HepG2 (cell line): ENCODE results near the gene S100A6. TPM values are rescaled to one million over a fixed set of nuclear protein-coding genes. Genes with fewer than 3 reads are reported as not detected.
"Not testable (repeated sequence)": the region's sequence is repeated elsewhere in the genome, so short reads cannot be mapped to it uniquely, and the experiment has no call there.

ENCODE experiments used
- ATAC-seq: fragments of 200-7000 bp; cut with Tn5 transposase; 3 replicates; pipeline ENCODE4 v1.9.1; 2020; ENCODE audit warnings: mild to moderate bottlenecking, moderate library complexity
- BruUV-seq: library from RNA; stranded (reverse); fragments of 400-500 nt; replicated peaks from 2 replicates; lab custom pipeline; 2021; lab: Mats Ljungman, UMichigan
- CTCF ChIA-PET: fragments of 300-600 bp; formaldehyde crosslinking; extraction: SDS; loops from one replicate; lab custom pipeline; 2021; ENCODE audit warnings: low total read pairs, inconsistent platforms, low intra/inter-chr PET ratio; lab: Yijun Ruan, JAX
- POLR2A ChIA-PET: fragments of 350-600 bp; sonication (Branson Sonifier 250); formaldehyde crosslinking; loops from one replicate; lab custom pipeline; 2020; ENCODE audit warnings: antibody characterized with exemption, inconsistent platforms; lab: Yijun Ruan, JAX
- DNase-seq: peaks from one replicate; pipeline ENCODE4 v3.0.0-alpha.2; 2015; ENCODE audit warnings: low spot score
- FAIRE-seq: peaks from 3 replicates; lab custom pipeline; 2011; peaks lifted over from hg19 to GRCh38; lab: Jason Lieb, UNC
- H2AFZ ChIP-seq: one replicate; pipeline ENCODE4 v1.6.1; 2011; ENCODE audit warnings: low read length, inconsistent platforms
- H3K27ac ChIP-seq: fragments of 300-600 bp; 3 replicates; pipeline ENCODE4 v1.8.0; 2011; ENCODE audit warnings: mixed run types, mild to moderate bottlenecking, mixed read lengths, low read length, inconsistent platforms; ENCODE audit not compliant: insufficient read depth; ENCODE audit errors: extremely low read length
- H3K27me3 ChIP-seq, 2 experiments: fragments of 200-600 bp in 1 of 2; 2 replicates in 1 of 2; 3 replicates in 1 of 2; pipeline versions ENCODE4 v1.6.0 to v1.8.0; 2011; ENCODE audit warnings: low read length in 2 of 2, mild to moderate bottlenecking in 2 of 2, moderate library complexity in 2 of 2, inconsistent platforms in 1 of 2; ENCODE audit not compliant: insufficient read depth in 2 of 2, control insufficient read depth in 1 of 2
- H3K36me3 ChIP-seq, 2 experiments: fragments of 200-600 bp in 1 of 2; replicated peaks in 1 of 2; 2 replicates in 1 of 2; 3 replicates in 1 of 2; pipeline versions ENCODE4 v1.5.1 to v1.8.0; 2011; ENCODE audit warnings: low read length in 2 of 2, inconsistent platforms in 1 of 2; ENCODE audit not compliant: insufficient read depth in 2 of 2, control insufficient read depth in 1 of 2
- H3K4me1 ChIP-seq: 2 replicates; pipeline ENCODE4 v1.5.1; 2012; ENCODE audit warnings: low read length, inconsistent platforms; ENCODE audit not compliant: insufficient read depth
- H3K4me2 ChIP-seq: 2 replicates; pipeline ENCODE4 v1.6.0; 2011; ENCODE audit warnings: low read depth, low read length, inconsistent platforms
- H3K4me3 ChIP-seq, 3 experiments: fragments of 200-600 bp in 1 of 3; sonication (generic), shearing (Covaris generic) in 1 of 3; replicated peaks in 1 of 3; 2 replicates each; pipeline ENCODE4 v1.5.1; 2011 to 2016; ENCODE audit warnings: low read length in 3 of 3, inconsistent platforms in 2 of 3, low read depth in 2 of 3, mild to moderate bottlenecking in 2 of 3, control low read depth in 1 of 3, mixed read lengths in 1 of 3; ENCODE audit not compliant: insufficient read depth in 1 of 3
- H3K79me2 ChIP-seq: one replicate; pipeline ENCODE4 v1.6.1; 2011; ENCODE audit warnings: low read length, inconsistent platforms; ENCODE audit not compliant: insufficient read depth
- H3K9ac ChIP-seq: 2 replicates; pipeline ENCODE4 v1.6.0; 2011; ENCODE audit warnings: mild to moderate bottlenecking, low read depth, low read length, inconsistent platforms; ENCODE audit not compliant: insufficient read depth
- H3K9me3 ChIP-seq: 2 replicates; pipeline ENCODE4 v1.5.1; 2012; ENCODE audit warnings: mild to moderate bottlenecking, low read length
- H4K20me1 ChIP-seq: 2 replicates; pipeline ENCODE4 v1.6.0; 2011; ENCODE audit warnings: inconsistent platforms, mild to moderate bottlenecking, low read length, moderate library complexity; ENCODE audit not compliant: insufficient read depth
- HNRNPK ChIP-seq: fragments of 200-400 bp; formaldehyde crosslinking; IDR thresholded peaks from 2 replicates; pipeline ENCODE4 v1.6.1; 2018; ENCODE audit warnings: low read length, low read depth, moderate library complexity, mild to moderate bottlenecking; ENCODE audit not compliant: poor library complexity, severe bottlenecking
- MTA1 ChIP-seq: sonication (generic); formaldehyde crosslinking; IDR thresholded peaks from 2 replicates; pipeline ENCODE4 v1.4.0; 2020; ENCODE audit warnings: missing genetic modification reagents, mild to moderate bottlenecking, borderline replicate concordance
- RBFOX2 ChIP-seq: fragments of 200-400 bp; formaldehyde crosslinking; IDR thresholded peaks from 2 replicates; pipeline ENCODE4 v1.6.1; 2017; ENCODE audit warnings: low read depth, mild to moderate bottlenecking, low read length
- SOX13 ChIP-seq, 3 experiments: fragments of 450-650 bp in 1 of 3; sonication (generic) in 1 of 3; formaldehyde crosslinking in 1 of 3; IDR thresholded peaks in 2 of 3; conservative IDR thresholded peaks in 1 of 3; 2 replicates each; pipeline versions ENCODE4 v1.5.0 to v1.6.1; 2016 to 2020; ENCODE audit warnings: antibody characterized with exemption in 1 of 3, mild to moderate bottlenecking in 1 of 3, missing compliant biosample characterization in 1 of 3, missing genetic modification reagents in 1 of 3, moderate library complexity in 1 of 3
- ZNF33A ChIP-seq: sonication (generic); formaldehyde crosslinking; IDR thresholded peaks from 2 replicates; pipeline ENCODE4 v1.5.1; 2020; ENCODE audit warnings: missing genetic modification reagents, mild to moderate bottlenecking, moderate library complexity, borderline replicate concordance
- ZNF766 ChIP-seq: sonication (generic); formaldehyde crosslinking; IDR thresholded peaks from 2 replicates; pipeline ENCODE4 v1.5.0; 2020; ENCODE audit warnings: missing genetic modification reagents, borderline replicate concordance
- ZNF841 ChIP-seq: sonication (generic); formaldehyde crosslinking; IDR thresholded peaks from 2 replicates; pipeline ENCODE4 v1.8.1; 2023; ENCODE audit warnings: missing genetic modification reagents, borderline replicate concordance
- WGBS: methylation state at CpG from one replicate; pipeline ENCODE4 v1.1.6; 2017; ENCODE audit warnings: low lambda C conversion rate; 5-methylcytosine and 5-hydroxymethylcytosine counted together
- in situ Hi-C: cut with HindIII; loops from 2 replicates; pipeline ENCODE4 v1.10.0; 2017; ENCODE audit warnings: low pct_unique_long_range_greater_than_20kb; ENCODE audit not compliant: extremely low pct_ligation_motif_present
- intact Hi-C: fragments of 100-400 bp; cut with micrococcal nuclease; formaldehyde crosslinking; loops from one replicate; pipeline ENCODE4 v1.10.0; 2022; ENCODE audit not compliant: unreplicated experiment
- polyA plus RNA-seq, 8 experiments: library from polyadenylated mRNA; depleted of rRNA in 3 of 8; stranded (reverse) in 7 of 8; unstranded in 1 of 8; fragments of >200 nt; fragmentation: Illumina TruSeq in 4 of 8; extraction: Trizol in 4 of 8; gene quantifications; 2 replicates each; pipeline versions ENCODE4 v1.2.1 to v1.2.3, GENCODE V29; 2011 to 2016; ENCODE audit warnings: low read depth in 4 of 8, missing spikeins in 1 of 8, mixed read lengths in 1 of 8; ENCODE audit not compliant: insufficient read depth in 1 of 8
- total RNA-seq, 5 experiments: library from RNA; depleted of rRNA; stranded (reverse); fragments of >200 nt; fragmentation: Illumina TruSeq; extraction: Trizol; gene quantifications; 2 replicates each; pipeline ENCODE4 v1.2.3, GENCODE V29; 2016; ENCODE audit warnings: low read depth in 1 of 5
- TF ChIP-seq, protein P1 (sequence below): sonication (generic); formaldehyde crosslinking; IDR thresholded peaks from 2 replicates; pipeline ENCODE4 v1.8.0; 2022; ENCODE audit warnings: mild to moderate bottlenecking, missing genetic modification reagents; ENCODE audit not compliant: insufficient replicate concordance
- TF ChIP-seq, protein P2 (sequence below): sonication (generic); formaldehyde crosslinking; IDR thresholded peaks from 2 replicates; pipeline ENCODE4 v1.4.0; 2020; ENCODE audit warnings: mild to moderate bottlenecking, missing genetic modification reagents

The S100A6 gene
- total and polyA plus RNA-seq, 2 of the 13 experiments (the other 11 are each of a cell fraction or from before 2014, with no cell fraction given), result 72.9 to 85.0 TPM

DNA sequence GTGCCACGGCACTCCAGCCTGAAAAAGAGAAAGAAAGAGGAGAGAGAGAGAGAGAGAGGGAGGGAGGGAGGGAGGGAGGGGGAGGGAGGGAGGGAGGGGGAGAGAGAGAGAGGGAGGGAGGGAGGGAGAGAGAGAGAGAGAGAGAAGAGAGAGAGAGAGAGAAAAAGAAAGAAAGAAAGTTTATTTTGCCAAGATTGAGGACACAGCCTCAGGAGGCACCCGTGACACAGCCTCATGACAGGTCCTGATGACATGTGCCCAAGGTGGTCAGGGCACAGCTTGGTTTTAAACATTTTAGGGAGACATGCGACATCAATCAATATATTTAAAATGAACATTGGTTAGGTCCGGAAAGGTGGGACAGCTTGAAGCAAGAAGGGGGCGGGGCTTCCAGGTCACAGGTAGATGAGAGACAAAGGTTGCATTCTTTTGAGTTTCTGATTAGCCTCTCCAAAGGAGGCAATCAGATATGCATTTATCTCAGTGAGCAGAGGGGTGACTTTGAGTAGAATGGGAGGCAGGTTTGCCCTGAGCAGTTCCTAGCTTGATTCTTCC is 15.6 kb downstream of the S100A6 start:
- H3K27ac ChIP-seq, H3K27me3 ChIP-seq, DNase-seq, H3K79me2 ChIP-seq, H2AFZ ChIP-seq, H3K4me3 ChIP-seq, in situ Hi-C loops, H3K4me2 ChIP-seq, H3K4me1 ChIP-seq, H3K9ac ChIP-seq, ATAC-seq, BruUV-seq, FAIRE-seq, H3K36me3 ChIP-seq, H3K9me3 ChIP-seq, intact Hi-C loops, CTCF ChIA-PET, H4K20me1 ChIP-seq: not testable (repeated sequence)
- POLR2A ChIA-PET, result interaction anchor here (1.3 to 1.7 kb wide), 2 partner anchors 52 to 114 kb away, joined by 3 to 4 read pairs; partner anchors contain the start of gene CHTOP
- 29% methylated on average over 5 of the region's 5 CpGs for WGBS
- peak; percentile 33 for TF ChIP-seq HNRNPK

DNA sequence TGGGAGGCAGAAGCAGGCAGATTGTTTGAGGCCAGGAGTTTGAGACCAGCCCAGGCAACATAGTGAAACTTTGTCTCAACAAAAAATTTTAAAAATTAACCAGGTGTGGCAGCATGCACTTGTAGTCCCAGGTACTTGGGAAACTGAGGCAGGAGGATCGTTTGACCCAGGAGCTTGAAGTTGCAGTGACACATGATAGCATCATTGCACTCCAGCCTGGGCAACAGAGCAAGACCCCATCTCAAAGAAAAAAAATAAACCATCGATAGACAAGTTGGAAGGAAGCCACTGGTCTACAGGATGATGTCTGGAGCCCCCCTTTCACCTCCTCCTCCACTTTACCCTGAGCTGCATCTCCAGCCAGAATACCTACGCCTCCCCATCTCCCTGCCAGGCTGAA is 16.5 kb downstream of the S100A6 start:
- in situ Hi-C loops, result loop anchor here (10.0 kb wide), 2 partner anchors 226 to 256 kb away; partner anchors contain the start of gene SLC27A3
- Histone ChIP-seq H3K36me3 (no peaks in the 10 kb centered on the region), H3K4me2 (no peak overlapping the region), H3K4me3 (no peak overlapping the region), H3K79me2 (no peaks in the 10 kb centered on the region), H3K4me1 (no peaks in the 10 kb centered on the region), H3K27ac (no peak overlapping the region), H3K9me3 (no peaks in the 10 kb centered on the region), H3K9ac (no peak overlapping the region), H3K27me3 (no peaks in the 10 kb centered on the region; a peak in 2 of 5 replicates), H4K20me1 (no peaks in the 10 kb centered on the region), H2AFZ (no peak overlapping the region)
- ChIA-PET CTCF (no interaction called here), POLR2A (no interaction called here)
- ATAC-seq, result no peak
- FAIRE-seq, result no peak
- no peak for DNase-seq
- BruUV-seq, result no TSS peak
- intact Hi-C loops, result no loop called here
- WGBS, result 29% methylated on average over 3 of the region's 3 CpGs
- TF ChIP-seq RBFOX2 (no peak), MTA1 (no peak), ZNF33A (CRISPR knock-in tag) (no peak), SOX13 (IDR thresholded peaks at IDR 0.05) (no peak), SOX13 (CRISPR knock-in tag; conservative IDR thresholded peaks at IDR 0.05 in 1 of 2, IDR thresholded peaks at IDR 0.05 in 1 of 2) (no peak), ZNF841 (CRISPR knock-in tag) (no peak), ZNF766 (CRISPR knock-in tag) (no peak)
- TF ChIP-seq, protein P1, sequence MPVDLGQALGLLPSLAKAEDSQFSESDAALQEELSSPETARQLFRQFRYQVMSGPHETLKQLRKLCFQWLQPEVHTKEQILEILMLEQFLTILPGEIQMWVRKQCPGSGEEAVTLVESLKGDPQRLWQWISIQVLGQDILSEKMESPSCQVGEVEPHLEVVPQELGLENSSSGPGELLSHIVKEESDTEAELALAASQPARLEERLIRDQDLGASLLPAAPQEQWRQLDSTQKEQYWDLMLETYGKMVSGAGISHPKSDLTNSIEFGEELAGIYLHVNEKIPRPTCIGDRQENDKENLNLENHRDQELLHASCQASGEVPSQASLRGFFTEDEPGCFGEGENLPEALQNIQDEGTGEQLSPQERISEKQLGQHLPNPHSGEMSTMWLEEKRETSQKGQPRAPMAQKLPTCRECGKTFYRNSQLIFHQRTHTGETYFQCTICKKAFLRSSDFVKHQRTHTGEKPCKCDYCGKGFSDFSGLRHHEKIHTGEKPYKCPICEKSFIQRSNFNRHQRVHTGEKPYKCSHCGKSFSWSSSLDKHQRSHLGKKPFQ, result no peak
- TF ChIP-seq, protein P2, sequence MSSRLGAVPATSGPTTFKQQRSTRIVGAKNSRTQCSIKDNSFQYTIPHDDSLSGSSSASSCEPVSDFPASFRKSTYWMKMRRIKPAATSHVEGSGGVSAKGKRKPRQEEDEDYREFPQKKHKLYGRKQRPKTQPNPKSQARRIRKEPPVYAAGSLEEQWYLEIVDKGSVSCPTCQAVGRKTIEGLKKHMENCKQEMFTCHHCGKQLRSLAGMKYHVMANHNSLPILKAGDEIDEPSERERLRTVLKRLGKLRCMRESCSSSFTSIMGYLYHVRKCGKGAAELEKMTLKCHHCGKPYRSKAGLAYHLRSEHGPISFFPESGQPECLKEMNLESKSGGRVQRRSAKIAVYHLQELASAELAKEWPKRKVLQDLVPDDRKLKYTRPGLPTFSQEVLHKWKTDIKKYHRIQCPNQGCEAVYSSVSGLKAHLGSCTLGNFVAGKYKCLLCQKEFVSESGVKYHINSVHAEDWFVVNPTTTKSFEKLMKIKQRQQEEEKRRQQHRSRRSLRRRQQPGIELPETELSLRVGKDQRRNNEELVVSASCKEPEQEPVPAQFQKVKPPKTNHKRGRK (CRISPR knock-in tag), result no peak
